Activated CD8-positive, alpha-beta memory T cell treated with anti-CD3 and anti-CD28 coated beads for 48 hours (primary cell): ENCODE results near the gene CCDC158.
"Not testable (repeated sequence)": the region's sequence is repeated elsewhere in the genome, so short reads cannot be mapped to it uniquely, and the experiment has no call there.

Experiments
- DNase-seq, 3 experiments: peaks; one replicate each; pipeline ENCODE4 v3.0.0-alpha.2; 2020; ENCODE audit warnings: low read depth in 2 of 3, low spot score in 2 of 3

CCDC158 gene

GRCh38 chr4:76373919-76374552 lies 46.9 kb downstream of the CCDC158 start:
- DNase-seq = no peak

DNA sequence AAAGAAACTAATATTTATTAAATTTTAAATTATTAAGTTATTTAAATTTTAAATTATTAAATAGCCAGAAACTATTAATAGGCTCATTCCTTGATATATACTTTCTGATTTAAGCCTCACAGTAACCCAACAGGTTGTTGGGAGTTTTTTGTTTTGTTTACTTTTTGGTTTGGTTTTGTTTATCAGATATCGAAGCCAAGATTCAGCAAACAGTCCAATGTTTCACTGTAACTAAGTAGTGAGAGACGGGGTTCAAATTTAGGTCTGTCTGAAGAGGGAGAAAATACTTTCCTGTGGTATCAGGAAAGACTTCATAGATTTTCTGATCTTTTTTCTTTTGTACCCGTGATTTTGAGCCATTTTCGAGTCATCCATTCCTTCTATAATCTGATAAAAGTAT lies 54.2 kb downstream of the CCDC158 start:
- DNase-seq = no peak

DNA sequence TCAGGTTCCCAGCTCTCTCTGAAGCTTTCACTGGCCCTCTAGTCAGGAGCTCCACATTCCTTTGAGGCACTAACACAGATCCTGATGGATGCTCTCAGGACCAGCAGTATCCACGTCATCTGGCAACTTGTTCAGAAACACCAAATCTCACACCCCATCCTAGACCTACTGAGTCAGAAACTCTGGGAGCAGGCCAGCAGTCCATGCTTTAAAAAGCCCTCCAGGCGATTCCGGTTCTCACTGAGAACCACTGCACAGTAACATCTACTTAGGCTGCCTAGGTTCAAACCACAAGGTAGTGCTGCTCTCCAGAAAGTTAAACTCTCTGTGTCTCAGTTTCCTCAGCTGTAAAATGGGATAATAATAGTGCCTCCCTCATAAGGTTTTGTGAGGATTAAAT lies 55.3 kb downstream of the CCDC158 start:
- no peak for DNase-seq

DNA sequence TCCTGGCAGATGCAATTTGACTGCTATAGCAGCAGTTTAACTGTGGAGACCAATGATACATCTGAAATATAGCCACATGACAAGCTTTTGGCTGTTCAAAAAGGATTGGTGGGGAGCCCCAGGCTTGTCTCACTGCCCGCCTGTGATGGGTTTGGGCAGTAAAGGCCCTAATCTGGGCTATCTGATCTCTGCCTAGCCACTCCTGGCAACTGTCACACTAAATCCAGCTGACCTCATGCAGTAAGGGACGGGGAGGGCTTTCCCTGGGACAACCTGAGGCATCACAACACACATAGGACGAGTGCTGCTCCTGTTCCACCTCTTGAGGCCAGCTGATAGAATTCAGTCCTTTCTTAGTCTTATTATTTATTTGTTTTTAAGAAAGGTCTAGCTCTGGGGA lies 56.2 kb downstream of the CCDC158 start:
- no peak for DNase-seq

DNA sequence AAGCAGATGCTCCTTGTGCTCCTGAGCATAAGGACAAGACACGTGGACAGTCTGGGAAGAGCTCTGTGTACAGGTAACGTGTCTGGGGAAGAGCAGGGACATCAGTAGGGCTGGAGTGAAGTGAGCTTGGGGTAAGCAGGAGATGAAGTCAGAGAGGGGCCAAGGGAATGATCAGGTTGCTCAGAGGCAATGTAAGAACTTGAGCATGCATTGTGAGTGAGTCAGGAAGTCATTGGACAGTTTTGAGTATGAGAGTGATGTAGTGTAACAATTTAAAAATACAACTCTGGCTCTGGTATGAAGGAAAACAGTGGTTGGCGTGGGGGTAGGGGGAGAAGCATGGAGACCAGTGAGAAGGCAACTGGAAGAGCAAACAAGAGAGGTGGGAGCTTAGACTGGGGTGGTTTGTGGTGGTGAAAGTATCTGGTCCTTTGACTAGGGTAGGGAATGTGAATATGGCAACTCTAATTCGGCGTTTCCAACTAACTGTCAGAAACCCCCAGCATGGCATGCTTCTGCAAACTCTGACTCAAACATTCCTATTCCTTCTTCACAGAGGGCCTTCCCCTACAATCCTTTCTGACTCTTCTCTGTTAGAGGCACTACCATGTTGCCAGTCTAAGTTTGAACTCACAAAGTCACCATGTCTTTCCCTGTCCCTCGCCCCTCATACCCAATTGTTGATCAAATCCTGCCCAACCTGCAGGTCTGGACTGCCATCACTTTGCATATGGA lies 57.2 kb downstream of the CCDC158 start:
- DNase-seq = no peak

DNA sequence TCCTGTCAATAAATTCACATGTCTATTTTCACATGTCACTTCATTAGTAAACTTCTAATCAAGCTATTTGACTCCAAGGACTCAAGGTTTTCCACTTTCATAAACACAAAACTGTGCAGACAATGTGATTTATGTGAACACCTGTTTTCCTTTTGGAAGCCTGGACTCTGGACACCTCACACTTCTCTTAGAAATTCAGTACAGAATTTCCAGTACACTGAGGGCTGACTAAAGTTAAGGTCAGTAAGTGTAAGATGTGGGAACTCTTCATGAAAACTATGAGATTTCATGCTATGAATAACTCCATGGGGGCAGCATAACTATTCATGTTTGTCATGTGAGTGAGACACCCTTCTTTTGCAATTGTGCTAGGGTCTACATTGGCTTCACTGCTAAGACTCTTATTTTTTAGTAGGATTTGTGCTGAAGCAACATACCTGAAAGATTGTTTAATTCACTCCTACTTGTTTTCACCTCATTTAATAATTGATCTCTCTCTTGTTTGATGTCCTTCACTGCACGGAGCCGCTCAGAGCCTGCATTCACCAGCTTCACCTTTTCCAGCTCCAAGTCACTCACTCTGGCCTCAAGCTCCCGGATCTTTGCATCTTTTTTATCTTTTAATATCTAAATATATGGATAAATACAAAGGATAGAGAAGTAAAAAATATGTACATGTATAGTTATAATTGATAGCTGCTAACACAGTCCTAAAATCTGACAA lies 59.1 kb downstream of the CCDC158 start:
- no peak for DNase-seq

- not testable (repeated sequence) for DNase-seq
Observed at GRCh38 chr4:76359881-76360466, 61.0 kb downstream of the CCDC158 start.

DNA sequence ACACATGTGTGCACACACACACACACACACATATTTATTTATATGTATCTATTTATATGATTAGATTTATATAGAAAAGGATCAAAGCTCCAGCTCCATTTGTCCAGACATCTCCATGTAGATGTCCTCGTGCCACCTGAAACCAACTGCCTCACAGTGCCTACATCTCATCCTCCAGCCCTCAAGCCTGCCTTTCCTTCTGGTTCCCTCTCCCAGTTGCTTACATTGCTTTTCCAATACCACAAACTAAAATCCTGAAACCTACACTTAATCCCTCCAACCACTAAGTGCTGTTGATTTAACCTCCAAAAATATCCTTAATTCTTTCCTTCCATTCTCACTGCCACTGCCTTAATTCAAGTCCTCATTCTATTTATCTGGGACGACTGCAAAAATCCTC lies 63.0 kb downstream of the CCDC158 start:
- DNase-seq = no peak

GRCh38 chr4:76354517-76355473 lies 66.1 kb downstream of the CCDC158 start:
- no peak for DNase-seq

DNA sequence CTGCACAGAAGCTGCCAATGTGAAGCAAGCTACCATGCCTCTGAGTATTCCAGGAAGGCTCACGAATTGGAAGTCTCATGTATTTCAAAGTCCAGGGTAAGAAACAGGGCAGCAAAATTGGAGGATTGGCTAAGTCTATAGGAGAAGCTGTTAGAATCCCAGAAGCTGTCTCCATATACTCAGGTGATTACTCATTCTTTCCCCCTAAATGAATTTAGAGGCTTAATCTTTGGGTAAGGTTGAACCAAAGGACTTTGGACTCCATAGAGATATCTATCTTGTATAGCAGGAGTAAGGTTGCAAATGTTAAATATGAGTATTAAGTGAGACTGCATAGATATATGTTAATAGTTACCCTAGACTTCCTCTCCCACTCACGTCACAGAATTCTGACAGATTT lies 78.1 kb downstream of the CCDC158 start:
- DNase-seq = no peak

DNA sequence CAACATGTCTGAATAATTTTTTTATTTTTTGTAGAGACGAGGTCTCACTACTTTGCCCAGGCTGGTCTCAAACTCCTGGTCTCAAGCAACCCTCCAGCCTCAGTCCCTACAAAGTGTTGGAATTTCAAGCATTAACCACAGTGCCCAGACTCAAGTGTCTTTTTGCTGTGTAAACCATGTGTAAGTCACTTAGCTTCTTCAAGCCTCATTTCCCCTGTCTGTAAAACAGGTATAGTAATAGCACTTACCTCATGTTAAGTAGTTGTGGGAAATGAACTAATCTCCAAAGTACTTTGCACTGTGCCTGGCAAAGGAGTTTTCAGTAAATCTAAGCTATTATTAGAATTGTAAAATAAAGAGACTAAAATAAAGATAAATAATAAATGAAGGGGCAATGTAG lies 78.8 kb downstream of the CCDC158 start:
- DNase-seq = no peak

GRCh38 chr4:76341063-76341462 lies 79.9 kb downstream of the CCDC158 start:
- DNase-seq = no peak

DNA sequence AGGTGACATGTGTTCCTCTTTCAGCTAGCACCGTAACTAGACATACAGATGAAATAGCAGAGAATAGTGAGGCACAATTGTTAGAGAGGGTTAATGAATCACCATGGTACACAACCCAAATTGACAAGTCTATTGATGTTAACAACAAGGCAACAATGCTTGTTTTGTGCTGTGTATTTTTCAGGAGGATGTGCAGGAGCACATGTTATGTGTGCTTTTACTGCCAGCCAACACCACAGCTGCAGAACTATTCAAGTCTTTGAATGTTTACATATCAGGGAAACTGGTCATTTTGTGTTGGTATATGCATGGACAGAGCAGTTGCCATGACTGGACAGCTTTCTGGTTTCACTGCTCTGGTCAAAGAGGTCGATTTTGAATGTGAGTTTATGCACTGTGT lies 81.6 kb downstream of the CCDC158 start:
- DNase-seq = no peak

DNA sequence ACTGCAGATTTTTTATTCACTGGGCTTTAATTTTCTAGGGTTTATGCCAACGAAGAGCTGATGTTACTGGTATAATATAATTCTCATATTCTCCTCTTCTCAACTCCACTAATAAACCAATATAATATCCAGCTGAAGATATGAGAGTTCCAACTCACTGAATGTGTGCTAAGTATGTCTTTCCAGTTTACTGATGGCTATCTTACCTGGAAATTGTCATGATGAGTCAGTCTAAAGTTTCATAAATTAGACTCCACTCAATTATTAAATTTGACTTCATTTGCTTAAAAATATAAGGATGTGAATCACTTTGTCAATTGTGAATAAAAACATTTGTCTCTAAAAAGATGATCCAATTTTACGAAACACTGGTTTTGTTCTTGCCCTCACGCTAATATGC lies 86.1 kb downstream of the CCDC158 start:
- no peak for DNase-seq

DNA sequence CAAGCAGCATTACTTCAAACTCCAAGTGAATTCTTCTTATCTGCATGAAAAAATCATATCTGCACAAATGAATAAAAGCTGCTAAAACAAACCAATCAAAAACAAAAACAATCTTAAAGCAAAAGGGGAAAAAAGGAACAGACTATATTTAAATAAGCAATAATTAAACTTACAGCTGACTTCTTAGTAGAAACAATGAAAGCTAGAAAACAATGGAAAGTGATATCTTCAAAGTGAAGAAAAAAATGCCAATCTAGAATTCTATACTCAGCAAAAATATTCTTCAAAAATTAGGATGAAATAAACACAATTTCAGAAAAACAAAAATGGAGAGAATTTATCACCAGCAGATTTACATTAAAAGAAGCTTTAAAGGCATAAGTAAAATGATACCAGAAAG lies 94.4 kb downstream of the CCDC158 start:
- no peak for DNase-seq

DNA sequence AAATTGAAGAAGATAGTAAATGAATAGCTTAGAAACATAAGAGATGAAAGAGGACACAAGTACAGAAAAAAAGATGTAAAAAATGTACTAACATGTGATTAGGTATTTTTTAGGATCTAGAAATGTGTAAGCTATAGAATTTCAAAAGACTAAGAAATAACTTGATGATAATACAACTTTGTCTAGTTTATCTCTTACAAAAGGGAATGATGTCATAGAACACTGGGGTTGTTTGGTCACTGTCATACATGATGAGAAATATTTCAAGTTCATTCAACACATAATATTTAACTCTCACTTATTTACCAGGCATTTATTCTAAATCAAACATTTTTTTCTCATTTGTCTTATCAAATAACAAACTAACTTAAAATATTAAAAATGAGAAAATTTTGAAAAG lies 95.9 kb downstream of the CCDC158 start:
- no peak for DNase-seq

DNA sequence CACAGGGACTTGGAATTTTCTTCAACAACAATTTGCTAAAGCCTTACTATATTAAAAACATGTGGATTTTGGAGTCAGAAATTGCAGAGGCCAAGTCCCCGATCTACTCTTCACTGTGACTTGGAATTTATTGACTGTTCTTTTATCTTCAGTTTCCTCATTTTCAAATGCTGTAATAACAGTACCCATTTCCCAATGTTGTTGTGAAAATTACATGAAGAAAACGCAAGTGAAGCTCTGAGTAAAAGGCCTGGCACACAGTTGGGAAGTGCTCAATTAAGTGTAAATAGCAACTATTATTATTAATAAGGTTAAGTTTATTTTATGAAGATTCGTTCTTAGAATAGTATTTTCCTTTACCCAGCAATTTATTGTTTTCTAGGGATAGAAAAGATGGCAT lies 98.7 kb downstream of the CCDC158 start:
- no peak for DNase-seq

DNA sequence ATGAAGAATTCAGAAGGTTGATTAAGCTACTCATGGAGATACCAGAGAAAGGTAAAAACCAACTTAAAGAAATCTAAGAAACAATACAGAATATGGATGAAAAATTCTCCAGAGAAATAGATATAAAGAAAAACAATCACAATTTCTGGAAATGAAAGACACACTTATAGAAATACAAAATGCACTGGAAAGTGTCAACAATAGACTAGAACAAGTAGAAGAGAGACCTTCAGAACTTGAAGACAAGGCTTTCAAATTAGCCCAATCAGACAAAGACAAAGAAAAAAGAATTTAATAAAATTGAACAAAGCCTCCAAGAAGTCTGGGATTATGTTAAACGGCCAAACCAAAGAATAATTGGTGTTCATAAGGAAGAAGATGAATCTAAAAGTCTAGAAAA lies 104.8 kb downstream of the CCDC158 start:
- no peak for DNase-seq

DNA sequence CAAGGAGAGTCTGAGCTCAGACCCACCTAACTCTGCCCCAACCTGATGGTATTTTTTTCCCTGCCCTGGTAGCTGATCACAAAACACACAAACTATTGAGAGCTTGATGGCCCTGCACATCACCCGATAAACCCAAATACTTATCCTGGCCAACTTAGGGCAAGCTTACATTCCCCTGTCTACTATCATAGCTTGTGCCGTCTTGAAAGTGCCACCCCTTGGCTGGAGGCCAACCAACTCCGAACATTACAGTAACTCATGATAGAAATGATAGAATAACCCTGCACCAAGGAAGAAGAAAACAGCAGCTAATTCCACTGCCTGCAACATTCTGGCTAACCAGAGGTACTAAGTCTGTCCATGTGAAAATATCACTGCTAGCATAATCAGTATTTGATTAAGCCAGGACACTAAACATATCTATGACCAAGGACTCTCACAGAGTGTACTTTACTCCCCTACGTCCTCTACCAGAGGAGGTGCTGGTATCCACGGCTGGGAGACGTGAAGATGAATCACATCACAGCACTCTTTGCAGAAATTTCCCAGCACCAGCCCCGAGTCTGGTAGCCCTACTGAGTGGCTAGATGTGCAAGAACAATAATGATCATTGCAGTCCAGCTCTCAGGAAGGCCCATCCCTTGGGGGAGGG lies 105.5 kb downstream of the CCDC158 start:
- DNase-seq = no peak

GRCh38 chr4:76313547-76313946 lies 107.4 kb downstream of the CCDC158 start:
- DNase-seq = no peak
